Activated B cell treated with CpG ODN at 0.5 μM for 24 hours (primary cell): ENCODE results near the gene ATP6V0E1. TPM values are rescaled to one million over a fixed set of nuclear protein-coding genes. Genes with fewer than 3 reads are reported as not detected.
A peak's percentile ranks its signal among the peaks of the same experiment; 100 is the strongest.

Experiments used
- ATAC-seq: fragments of 200-7000 bp; cut with Tn5 transposase; one replicate; pipeline ENCODE4 v1.10.0; 2021; ENCODE audit warnings: low read depth, mild to moderate bottlenecking, moderate library complexity
- CTCF ChIA-PET: fragments of 350-600 bp; sonication (Branson Sonifier 250); formaldehyde crosslinking; loops from one replicate; lab custom pipeline; 2021; ENCODE audit warnings: antibody characterized with exemption; lab: Charles Lee
- POLR2A ChIA-PET: fragments of 350-600 bp; sonication (Branson Sonifier 250); formaldehyde crosslinking; loops from one replicate; lab custom pipeline; 2021; ENCODE audit warnings: antibody characterized with exemption; lab: Charles Lee
- DNase-seq: peaks from one replicate; pipeline ENCODE4 v3.0.0; 2022
- H3K27ac Mint-ChIP-seq: one replicate; pipeline ENCODE4 v1.8.0; 2020; ENCODE audit warnings: mixed read lengths
- H3K27me3 Mint-ChIP-seq: one replicate; pipeline ENCODE4 v1.8.0; 2021; ENCODE audit warnings: mixed read lengths
- H3K36me3 Mint-ChIP-seq: one replicate; pipeline ENCODE4 v1.8.0; 2021; ENCODE audit warnings: low read depth, mixed read lengths
- H3K4me1 Mint-ChIP-seq: one replicate; pipeline ENCODE4 v1.8.0; 2021; ENCODE audit warnings: mixed read lengths
- H3K4me3 Mint-ChIP-seq: one replicate; pipeline ENCODE4 v1.8.0; 2020; ENCODE audit warnings: mild to moderate bottlenecking, mixed read lengths
- H3K9me3 Mint-ChIP-seq: one replicate; pipeline ENCODE4 v1.8.0; 2020; ENCODE audit warnings: mixed read lengths
- CTCF ChIP-seq: fragments of 200-600 bp; IDR thresholded peaks from one replicate; pipeline ENCODE4 v1.8.0; 2022; ENCODE audit warnings: antibody characterized with exemption, mild to moderate bottlenecking
- intact Hi-C: fragments of 100-400 bp; cut with micrococcal nuclease; formaldehyde crosslinking; loops from one replicate; pipeline ENCODE4 v1.15.1; 2024
- total RNA-seq: library from RNA; stranded (reverse); gene quantifications from 2 replicates; pipeline ENCODE4 v1.2.3, GENCODE V29; 2022

Gene ATP6V0E1
- total RNA-seq, 1 donor from 2014 or later, result 191 TPM

DNA sequence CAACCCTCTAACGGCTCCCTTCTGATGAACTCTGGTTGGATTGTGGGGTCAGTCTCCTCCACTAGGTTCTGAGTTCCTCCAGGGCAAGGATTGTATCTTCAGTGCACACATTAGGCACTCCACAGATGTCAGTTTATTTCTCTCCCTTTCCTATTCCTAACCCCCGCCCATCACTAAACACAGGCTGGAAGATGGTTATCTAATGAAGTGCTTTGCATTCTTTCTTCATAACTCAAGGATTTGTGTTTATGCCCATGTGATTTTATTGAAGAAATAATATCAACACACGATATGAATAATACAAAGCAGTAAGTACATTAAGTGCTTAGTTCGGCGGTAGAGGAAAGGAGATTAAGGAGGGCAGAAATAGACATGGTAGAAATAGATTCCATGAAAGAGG lies 68.2 kb downstream of the ATP6V0E1 start:
- Mint-ChIP-seq H3K4me3 (no peak overlapping the region), H3K4me1 (peaks cover 25% of the 10 kb centered on the region), H3K27me3 (peaks cover 2% of the 10 kb centered on the region), H3K36me3 (peaks cover 5% of the 10 kb centered on the region), H3K9me3 (no peaks in the 10 kb centered on the region), H3K27ac (no peak overlapping the region)
- intact Hi-C loops, result loop anchor here (10.0 kb wide), 1 partner anchor 833 kb away; the partner anchor contains the start of gene CPEB4
- no peak for TF ChIP-seq CTCF
- DNase-seq (no peak), ATAC-seq (no peak)
- ChIA-PET CTCF (no interaction called here), POLR2A (no interaction called here)

DNA sequence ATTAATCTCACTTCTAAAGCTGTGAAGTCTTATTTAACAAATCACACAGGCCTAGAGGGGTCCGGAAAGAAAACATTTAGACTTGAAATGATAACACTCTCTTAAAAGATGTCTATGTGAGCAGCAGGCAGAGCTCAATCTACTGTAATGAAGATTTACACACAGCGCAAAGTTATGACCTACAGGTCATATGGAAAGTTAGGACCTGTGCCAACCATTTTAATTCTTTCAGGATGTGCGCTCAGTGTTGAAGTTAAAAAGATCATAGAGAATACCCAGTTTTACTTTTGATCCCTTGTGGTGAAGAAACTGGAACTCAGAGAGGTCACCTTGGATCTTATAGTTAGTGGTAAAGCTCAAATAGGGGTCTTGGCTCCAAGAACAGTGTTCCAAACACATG lies 69.5 kb downstream of the ATP6V0E1 start:
- ChIA-PET POLR2A (interaction anchor here (1.0 kb wide), 2 partner anchors 10 to 17 kb away, joined by 3 to 5 read pairs; no protein-coding TSS in a partner anchor), CTCF (interaction anchor here (0.7 kb wide), 1 partner anchor 69 kb away, joined by 3 read pairs; the partner anchor contains the start of gene ATP6V0E1)
- Mint-ChIP-seq H3K4me3 (no peak overlapping the region), H3K4me1 (peaks cover 34% of the 10 kb centered on the region), H3K27ac (no peak overlapping the region), H3K36me3 (peaks cover 13% of the 10 kb centered on the region), H3K9me3 (no peaks in the 10 kb centered on the region), H3K27me3 (peaks cover 2% of the 10 kb centered on the region)
- intact Hi-C loops, result loop anchor here (10.0 kb wide), 1 partner anchor 832 kb away; the partner anchor contains the start of gene CPEB4
- ATAC-seq, result no peak
- no peak for DNase-seq
- no peak for TF ChIP-seq CTCF

DNA sequence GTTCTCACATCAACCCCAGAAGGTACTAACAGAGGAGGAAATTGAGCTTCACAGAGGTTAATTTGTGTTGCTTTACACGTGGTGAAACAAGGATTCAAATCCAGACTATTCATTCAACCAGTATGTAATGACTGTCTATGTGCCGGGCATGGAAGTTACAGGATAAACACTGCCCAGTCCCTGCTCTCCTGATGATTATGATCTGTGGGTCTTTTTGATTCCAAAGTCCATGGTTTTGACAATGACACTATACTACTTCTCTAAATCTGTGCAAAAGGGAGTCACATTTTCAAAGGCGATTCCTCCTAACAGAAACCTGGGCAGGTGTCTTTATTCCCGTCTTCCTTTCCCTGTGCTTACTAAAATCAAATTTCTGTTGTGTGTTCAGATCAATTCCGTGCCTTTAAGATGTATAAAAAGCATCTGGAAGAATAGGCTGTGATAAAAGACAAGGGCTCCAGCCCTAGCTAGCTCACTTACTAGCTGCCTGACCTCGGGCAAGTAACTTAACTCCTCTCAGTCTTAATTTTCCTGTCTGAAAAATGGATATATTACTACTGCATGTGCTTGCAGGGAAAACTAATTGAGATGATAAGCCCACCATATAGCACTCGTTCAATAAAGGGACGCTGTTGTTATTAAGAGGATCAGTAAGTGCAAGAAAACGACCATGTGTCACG lies 71.6 kb downstream of the ATP6V0E1 start:
- peak overlapping the region; percentile 84 for H3K27ac Mint-ChIP-seq
- peak overlapping the region; percentile 87 for H3K4me3 Mint-ChIP-seq
- no peaks in the 10 kb centered on the region for H3K9me3 Mint-ChIP-seq
- DNase-seq (no peak), ATAC-seq (no peak)
- H3K27me3 Mint-ChIP-seq, result peaks cover 2% of the 10 kb centered on the region
- ChIA-PET CTCF (no interaction called here), POLR2A (interaction anchor here (0.6 to 1.7 kb wide), 4 partner anchors 13 to 71 kb away, joined by 3 to 8 read pairs (median 5); partner anchors contain the start of gene ATP6V0E1)
- peaks cover 43% of the 10 kb centered on the region for H3K4me1 Mint-ChIP-seq
- no peak for TF ChIP-seq CTCF
- H3K36me3 Mint-ChIP-seq, result peaks cover 16% of the 10 kb centered on the region
- intact Hi-C loops, result loop anchor here (5.0 to 10.0 kb wide), 3 partner anchors 767 to 943 kb away; partner anchors contain the start of gene CPEB4

DNA sequence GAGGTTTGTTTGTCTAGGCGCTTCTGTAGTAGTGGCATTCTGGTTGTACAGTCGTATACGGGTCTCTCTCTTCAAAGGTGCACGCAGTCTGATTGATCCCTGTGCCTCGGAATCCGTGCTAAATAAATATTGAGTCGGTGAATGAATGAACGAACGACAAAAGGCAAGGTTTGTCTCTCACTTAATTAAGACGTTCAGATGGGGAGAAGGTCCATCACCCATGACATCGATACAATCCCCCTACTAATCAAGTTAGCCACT lies 72.1 kb downstream of the ATP6V0E1 start:
- intact Hi-C loops, result loop anchor here (5.0 to 10.0 kb wide), 3 partner anchors 767 to 943 kb away; partner anchors contain the start of gene CPEB4
- Mint-ChIP-seq H3K9me3 (no peaks in the 10 kb centered on the region), H3K4me1 (peaks cover 43% of the 10 kb centered on the region), H3K27ac (peak overlapping the region; percentile 84), H3K36me3 (peaks cover 19% of the 10 kb centered on the region), H3K27me3 (peaks cover 2% of the 10 kb centered on the region), H3K4me3 (peak overlapping the region; percentile 87)
- no peak for TF ChIP-seq CTCF
- POLR2A ChIA-PET, result interaction anchor here (1.7 kb wide), 1 partner anchor 20 kb away, joined by 6 read pairs; no protein-coding TSS in a partner anchor
- CTCF ChIA-PET, result no interaction called here
- ATAC-seq (no peak), DNase-seq (no peak)
